Activated CD4-positive, alpha-beta T cell treated with anti-CD3 and anti-CD28 coated beads, Interleukin-2, amount 50 U/mL, for 48 hours (primary cell): ENCODE results near the gene GADD45GIP1.

Experiments used
- DNase-seq, 2 experiments: peaks; one replicate each; pipeline ENCODE4 v3.0.0-alpha.2; 2020

GADD45GIP1 gene

GRCh38 chr19:12956446-12957388, at the start of gene GADD45GIP1:
Gene GADD45GIP1 (minus strand): TSS chr19:12957223. CDS start chr19:12957212, 11 bp downstream.
- peak; percentile 87 to 89 for DNase-seq

DNA sequence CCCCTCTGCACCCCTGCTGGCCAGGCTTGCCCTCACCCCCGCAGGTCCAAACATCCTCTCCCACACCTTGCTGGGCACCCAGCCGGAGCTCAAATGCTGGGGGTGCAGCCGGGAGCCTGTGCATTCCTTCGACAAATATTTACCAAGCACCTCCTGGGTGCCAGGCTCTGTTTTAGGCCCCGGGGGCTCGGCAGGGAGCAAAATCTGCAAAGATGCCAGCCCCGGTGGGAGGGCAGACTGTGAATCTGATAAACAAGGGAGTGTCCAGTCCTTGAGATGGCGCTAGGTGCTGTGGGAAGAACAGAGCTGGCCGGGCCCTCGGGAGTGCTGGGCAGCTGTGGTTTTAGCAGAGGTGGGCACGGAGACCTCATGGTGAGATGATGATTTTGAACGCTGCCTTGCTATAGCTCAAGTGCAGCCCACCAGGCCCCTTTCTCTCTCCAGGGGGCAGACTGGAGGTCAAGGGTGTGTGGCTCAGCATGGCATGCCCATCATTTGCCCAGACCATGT, 48.9 kb upstream of the GADD45GIP1 start:
- no peak for DNase-seq

DNA sequence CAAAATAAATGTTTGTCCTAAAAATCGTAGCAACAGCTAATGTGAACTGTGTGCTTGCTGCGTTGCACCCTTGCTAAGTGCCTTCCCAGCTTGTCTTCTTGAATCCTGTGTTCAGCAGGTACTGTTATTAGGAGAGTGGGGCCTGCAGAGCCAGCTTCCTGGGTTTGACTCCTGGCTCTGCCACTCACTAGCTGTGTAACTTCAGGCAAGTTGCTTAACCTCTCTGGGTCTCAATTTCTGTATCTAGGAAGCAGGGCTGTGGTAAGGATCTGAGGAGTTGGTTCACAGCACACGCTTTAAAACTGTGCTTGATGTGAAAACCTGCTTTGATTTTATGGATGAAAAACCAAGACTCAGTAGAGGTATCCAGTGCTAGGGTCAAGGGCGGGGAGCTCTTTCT, 48.2 kb upstream of the GADD45GIP1 start:
- no peak for DNase-seq

DNA sequence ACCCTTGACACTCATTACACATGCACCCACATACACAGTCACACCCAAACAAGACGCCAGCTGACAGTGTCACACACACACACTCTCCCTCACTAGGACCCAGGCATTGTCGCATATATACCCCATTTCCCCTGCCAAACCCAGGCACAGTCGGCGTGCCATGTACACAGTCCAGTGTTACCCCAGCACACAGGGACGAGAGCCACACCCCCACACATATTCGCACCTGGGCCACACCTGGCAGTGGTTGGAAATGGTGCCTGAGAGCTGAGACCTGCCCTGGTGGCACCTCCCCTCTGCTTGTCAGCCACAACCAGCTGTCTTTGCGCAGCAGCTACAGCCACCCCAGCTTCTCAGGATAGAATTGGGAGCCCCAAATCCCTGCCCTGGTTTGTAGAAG, 47.2 kb upstream of the GADD45GIP1 start:
- DNase-seq = no peak

DNA sequence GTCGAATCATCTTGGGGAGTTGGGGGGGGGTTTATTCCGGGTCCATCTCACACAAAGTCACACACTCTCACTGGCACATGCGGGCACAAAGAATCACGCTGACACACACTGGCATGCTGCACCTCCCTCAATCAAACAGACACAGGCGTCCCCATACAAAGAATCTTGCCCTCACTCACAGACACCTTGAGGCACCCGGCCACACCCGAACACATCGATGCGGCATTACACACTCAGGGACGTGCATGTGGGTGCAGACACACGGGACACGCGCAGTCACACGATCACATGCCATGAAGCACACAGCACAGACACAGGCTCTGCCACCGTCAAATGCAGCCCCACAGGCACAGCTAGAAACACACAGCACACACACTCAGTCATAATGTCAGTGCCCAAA, 46.1 kb upstream of the GADD45GIP1 start:
- no peak for DNase-seq

DNA sequence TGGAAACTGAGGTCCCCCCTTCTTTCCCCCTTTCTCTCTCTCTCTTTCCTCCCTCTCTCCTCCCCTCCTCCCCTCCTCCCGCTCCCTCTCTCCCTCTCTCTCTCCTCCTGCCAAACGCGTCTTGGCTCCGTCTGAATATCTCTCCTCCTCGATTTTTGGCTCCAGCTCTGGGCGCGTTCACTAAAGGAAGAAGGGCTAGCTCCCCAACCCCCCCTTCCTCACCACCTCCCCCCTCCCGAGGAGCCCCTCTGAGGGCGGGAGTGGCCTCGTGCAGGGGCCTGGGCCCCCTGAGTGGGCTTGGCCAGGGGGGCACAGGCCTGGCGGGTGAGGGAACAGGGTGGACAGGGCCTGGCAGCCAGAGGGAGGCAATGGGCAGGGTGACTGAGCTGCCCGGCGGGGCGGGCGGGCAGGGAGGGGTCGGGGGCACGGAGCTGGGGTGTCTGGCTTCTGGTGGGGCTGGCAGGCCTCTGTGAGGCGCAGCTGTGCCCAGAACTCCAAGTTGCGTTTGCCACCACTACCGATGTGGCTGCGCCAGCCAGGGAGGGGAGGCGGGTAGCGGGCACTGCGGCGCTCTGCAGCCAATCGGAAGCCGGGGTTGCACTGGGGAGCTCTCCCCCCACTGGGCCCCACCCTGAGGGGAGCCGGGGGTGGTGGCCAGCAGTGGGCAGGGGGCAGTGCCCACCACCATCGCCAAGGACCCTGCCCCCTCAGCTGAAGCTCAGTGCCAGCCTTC, 45.3 kb upstream of the GADD45GIP1 start:
- no peak for DNase-seq

GRCh38 chr19:13001502-13002165, 44.6 kb upstream of the GADD45GIP1 start:
- DNase-seq = no peak

DNA sequence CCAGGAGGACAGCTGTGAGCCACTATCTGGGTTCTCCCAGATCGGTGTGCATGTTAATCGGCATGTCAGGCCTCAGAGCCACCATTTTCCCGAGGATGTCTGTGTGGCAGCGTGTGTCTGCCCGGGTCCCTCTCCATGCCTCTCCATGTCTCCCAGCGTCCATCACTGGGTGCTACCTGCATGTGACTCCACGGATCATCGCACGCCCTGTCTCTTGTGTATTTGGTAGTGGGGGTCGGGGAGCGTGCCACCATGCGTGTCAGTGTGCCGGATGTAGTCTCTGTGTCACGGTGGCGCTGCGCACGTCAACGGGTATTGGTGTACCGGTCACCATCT, 44.1 kb upstream of the GADD45GIP1 start:
- no peak for DNase-seq

DNA sequence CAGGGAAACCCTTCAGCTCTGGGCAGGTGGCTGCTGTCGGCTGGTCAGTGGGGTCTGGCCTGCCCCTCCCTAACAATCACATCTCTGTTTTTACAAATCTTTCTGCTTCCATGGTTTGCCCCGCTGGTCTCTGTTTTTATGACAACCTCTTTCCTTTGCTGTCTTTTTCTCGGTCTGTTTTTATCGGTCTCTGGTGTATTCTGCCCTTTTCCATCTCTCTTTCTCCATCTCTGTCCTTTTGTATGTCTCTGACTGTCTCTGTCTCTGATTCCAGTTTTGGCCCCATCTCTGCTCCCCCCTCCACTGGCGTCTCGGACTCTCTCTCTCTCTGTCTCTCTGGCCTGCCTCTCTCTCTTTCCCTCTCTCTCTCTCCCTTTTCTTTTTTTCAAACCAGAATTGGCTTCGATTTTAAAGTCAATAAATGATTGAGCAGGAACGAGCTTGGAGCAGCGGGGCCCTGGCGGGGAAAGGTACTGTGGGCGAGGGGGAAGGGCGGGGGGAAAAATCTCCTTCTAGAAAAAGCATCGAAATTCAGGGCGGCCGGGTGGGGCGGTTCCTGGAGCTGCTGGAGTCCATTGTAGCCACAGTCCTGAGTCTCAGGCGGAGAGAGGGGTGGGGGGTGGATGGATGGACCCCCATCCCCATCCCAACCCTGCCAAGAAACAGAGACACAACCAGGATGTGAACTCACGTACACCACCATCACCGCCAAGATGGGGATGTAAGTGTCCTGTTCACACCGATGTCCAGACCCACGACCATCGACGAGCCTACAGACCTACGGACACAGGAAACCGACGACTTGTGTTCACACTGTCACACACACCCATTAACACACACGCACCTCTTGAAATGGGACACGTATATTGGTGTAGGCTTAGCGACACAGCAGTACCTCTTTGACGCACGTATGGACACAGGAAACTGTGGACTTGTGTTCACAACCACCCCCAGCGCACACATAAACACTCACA, 41.2 kb upstream of the GADD45GIP1 start:
- DNase-seq = no peak

GRCh38 chr19:12997179-12997966, 40.4 kb upstream of the GADD45GIP1 start:
- no peak for DNase-seq

GRCh38 chr19:12996406-12997094, 39.5 kb upstream of the GADD45GIP1 start:
- DNase-seq = no peak

GRCh38 chr19:12995596-12996405, 38.8 kb upstream of the GADD45GIP1 start:
- no peak for DNase-seq

- peak; percentile 60 to 69 for DNase-seq
Observed at GRCh38 chr19:12994701-12995595, 37.9 kb upstream of the GADD45GIP1 start, which contains the start of gene NFIX. Gene NFIX (plus strand): TSS chr19:12995475. CDS start chr19:12995838, 363 bp downstream.

GRCh38 chr19:12993562-12993961, 36.5 kb upstream of the GADD45GIP1 start:
- DNase-seq = no peak

DNA sequence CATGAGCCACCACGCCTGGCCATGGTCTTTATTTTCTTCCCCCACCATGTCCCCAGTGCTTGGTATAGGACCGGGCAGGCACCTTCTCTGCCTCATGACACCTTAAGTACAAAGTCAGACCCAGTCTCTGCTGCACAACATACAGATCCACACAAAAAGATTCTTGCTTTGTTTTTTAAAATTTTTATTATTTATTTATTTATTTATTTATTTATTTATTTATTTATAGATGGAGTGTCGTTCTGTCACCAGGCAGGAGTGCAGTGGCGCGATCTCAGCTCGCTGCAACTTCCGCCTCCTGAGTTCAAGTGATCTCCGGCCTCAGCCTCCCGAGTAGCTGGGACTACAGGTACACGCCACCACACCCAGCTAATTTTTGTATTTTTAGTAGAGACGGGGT, 35.7 kb upstream of the GADD45GIP1 start:
- DNase-seq = no peak

DNA sequence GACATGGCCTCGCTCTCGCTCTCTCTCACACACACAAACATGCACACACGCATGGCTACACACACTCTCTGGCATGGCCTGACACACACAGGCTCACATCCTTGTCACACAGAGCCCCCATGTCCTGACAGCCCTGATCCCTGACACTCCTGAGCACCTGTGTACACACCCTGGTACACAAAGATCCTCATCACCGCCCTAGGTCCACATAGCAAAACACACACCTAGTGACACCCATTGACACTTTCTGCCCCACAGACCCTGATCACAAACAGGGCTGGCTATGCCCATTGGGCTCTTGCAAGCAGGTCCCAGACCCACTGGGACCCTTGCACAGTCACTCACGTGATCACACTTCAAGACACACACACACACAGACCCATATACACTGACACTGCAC, 34.3 kb upstream of the GADD45GIP1 start:
- no peak for DNase-seq

GRCh38 chr19:12990853-12991252, 33.8 kb upstream of the GADD45GIP1 start:
- DNase-seq = no peak

GRCh38 chr19:12990431-12990830, 33.4 kb upstream of the GADD45GIP1 start:
- no peak for DNase-seq
